Stimulated activated CD8-positive, alpha-beta memory T cell treated with anti-CD3 and anti-CD28 coated beads, Interleukin-2, amount 100 ng/mL, for 1 hour (primary cell): ENCODE measurements around the gene PCDH15.

Experiments
- DNase-seq, 2 donors: peaks; one replicate each; pipeline ENCODE4 v3.0.0-alpha.2; 2020; ENCODE audit warnings: low read depth in 2 of 2

The PCDH15 gene

DNA sequence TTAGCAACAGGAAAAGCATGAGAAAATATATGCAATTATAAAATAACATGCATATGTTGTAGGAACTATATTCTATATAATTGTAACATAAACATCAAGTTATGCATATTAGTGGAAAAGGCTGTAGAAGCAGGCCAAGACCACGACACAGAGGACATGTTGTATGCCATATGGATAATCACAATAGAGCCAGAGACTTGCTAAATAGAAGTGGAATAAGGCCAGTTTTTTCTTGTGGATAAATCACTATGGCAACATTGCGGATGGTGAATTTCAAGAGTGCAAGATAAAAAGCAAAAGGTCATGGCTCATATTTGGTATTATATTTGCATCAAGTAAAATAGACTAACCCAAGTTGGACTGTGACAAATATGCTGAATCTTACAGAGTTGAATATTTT lies 93.0 kb downstream of the PCDH15 start:
- DNase-seq: no peak

DNA sequence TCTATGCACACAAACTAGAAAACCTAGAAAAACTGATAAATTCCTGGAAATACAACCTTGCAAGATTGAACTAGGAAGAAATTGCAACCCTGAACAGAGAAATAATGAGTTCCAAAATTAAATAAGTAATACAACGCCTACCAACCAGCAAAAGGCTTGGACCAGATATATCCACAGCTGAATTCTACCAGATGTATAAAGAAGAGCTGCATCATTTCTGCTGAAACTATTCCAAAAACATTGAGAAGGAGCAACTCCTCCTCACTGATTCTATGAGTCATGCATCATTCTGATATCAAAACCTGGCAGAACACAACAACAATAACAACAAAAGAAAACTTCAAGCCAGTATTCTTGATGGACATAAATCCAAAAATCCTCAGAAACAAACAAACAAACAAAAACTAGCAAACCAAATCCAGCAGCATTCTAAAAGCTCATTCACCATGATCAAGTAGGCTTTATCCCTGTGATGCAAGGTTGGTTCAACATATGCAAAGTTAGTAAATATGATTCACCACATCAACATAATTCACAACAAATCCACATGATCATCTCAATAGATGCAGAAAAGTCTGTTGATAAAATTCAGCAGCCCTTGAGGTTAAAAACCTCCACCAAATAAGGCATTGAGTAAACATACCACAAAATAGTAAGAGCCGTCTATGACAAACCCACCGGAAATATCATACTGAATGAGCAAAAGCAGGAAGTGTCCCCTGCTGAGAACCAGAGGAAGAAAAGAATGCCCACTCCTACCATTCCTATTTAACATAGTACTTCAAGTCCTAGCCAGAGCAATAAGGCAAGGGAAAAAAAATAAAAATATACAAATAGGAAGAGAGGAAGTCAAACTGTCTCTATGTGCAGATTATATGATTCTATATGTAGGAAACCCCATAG lies 98.2 kb downstream of the PCDH15 start:
- no peak for DNase-seq

DNA sequence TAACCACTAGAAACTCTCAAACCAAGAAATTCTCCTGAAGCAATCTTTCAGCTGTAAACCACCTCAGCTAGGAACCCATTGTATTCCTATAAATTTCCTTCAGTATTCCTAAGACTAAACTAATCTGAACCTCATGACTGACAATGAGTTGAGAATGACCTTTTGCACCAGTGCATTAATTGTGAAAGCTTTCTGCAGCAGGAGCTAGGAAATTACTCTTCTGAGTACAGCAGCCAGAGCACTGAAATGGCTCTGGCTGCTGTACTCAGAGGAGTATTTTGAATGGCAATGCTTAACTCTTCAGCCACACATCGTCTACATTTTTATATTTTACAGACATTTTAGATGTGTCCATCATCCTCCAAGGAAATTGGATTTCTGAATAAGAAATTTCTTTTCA lies 109.7 kb downstream of the PCDH15 start:
- no peak for DNase-seq

DNA sequence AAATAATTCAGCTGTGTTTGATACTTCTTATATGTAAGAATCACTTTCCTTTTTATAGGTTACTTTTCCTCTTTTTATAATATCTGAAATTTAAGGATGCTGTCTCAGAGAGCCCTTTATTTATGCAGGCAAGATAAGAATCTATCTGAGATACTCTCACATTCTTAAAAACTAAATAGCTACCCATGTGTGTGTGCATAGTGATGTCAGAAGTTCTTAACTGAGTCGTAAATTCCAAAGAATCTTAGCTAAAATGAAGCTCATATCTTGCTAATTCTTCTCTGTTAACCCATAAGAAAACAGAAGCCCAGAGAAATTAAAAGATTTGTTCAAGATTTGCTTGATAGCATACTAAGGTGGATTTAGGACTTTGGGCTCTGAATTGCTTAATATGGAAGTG lies 118.5 kb downstream of the PCDH15 start:
- no peak for DNase-seq

DNA sequence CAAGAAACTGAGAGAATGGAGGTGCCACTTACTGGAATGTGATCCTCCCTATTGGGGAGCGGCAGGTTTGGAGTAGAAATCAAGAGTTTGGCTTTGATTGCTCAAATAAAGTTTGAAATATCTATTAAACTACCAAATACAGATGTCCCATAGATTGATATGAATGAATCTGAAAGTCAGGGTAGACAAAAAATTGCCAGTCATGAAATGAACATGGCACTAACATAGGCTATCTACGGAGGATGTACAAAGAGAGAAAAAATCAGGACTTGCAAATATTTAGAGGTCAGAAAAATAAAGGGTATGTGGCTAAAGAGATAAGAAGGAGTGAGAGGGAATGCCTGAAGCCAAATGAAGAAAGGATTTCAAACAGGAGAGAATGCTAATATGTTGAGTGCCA lies 119.9 kb downstream of the PCDH15 start:
- no peak for DNase-seq

DNA sequence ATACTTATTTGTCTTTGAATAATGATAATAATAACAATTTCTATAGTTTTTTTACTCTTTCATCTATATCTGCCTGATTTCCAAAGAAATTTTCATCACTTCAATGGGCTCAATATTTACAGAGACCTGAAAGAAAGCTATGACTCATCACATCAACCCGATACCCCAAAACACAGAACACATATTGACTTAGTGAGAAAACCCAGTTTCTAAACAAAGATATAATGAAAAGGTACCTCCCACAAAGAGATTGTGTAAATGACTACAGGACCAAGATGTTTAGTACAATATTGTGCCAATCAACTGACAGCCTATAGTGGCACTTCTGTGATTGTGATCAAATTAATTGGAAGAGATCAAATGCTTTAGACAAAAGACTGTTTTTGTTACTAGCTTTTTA lies 133.9 kb downstream of the PCDH15 start:
- DNase-seq: no peak

DNA sequence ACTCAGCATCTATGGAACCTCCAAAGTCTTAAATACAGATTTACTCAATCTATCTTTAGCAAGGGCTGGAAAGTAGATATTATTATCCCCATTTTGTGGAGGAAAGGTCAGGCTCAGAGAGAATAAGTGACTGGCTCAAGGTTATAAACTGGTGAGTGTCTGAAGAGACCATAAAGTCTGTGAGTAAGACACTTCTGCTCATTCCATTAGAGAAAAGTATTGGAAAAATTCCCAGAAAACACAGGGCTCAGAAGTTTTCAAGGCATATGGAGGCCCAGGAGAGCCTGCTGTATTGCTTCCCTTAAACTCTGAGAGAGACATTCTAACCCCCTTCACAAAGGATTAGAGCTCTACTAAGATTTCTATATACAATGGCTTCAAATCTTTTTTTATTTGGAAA lies 134.8 kb downstream of the PCDH15 start:
- no peak for DNase-seq

DNA sequence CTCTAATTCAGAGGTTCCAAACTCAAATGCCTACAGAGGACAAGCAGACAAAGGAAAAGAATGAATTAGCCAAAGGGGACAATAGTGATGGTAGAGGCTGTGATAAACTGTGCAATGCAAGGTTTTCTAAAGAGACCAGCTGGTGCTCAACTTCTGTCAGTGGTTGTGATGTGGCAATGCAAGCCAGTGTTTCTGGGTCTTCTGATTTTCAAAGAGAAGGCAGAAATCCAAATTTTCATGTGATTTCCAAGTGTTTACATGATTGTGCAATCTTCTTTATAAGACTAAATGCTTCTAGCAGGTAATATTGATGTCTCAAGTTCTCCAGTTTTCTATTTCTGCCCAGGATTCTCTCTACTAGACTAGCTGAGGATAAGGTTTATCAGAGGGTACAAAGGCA lies 135.9 kb downstream of the PCDH15 start:
- no peak for DNase-seq

DNA sequence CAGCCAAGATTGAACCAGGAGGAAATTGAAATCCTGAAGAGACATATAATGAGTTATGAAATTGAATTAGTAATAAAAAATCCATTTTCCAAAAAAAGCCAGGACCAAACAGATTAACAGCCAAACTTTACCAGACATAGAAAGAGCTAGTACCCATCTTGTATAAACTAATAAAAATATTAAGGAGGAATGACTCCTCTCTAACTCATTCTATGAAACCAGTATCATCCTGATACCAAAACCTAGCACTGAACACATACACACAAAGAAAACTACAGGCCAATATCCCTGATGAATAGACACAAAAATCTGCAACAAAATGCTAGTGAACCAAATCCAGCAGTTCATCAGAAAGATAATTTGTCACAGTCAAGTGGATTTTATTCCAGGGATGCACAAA lies 140.6 kb downstream of the PCDH15 start:
- no peak for DNase-seq

DNA sequence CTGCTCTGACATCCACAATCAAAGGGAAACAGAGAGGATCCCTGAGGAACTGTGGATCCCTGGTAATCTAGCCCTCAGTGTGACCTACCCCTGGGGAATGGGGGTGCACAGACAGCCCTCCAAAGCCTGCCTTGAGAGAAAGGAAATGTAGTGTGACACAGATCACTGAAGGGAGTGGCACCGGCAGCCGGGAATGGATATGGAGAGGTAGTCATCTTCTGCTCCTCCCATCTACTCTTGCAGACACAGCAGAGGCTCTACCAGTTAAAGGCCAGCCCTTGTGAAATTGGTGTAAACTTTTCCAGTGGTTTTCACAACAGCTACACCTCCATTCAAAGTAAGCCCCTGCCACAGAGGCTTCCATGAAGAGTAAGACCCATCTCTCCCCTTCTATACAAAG lies 144.4 kb downstream of the PCDH15 start:
- no peak for DNase-seq

DNA sequence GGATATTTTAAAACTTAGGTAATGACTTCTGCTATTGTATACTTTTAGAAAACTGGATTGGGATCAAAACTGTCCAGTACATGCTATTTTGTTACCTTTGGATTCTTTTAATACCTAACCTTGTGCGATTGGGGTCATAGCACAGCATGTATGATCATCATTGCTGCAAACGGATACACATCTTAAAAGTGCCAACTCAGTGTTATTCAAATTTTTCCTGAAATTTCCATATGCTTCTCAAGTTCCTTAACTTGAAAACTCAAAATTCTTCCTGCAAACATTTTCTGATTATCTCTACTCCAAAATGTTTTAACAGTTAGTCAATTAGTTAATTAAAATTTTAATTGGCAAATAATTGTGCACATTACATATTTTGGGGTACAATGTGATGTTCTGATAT lies 147.5 kb downstream of the PCDH15 start:
- DNase-seq: no peak

DNA sequence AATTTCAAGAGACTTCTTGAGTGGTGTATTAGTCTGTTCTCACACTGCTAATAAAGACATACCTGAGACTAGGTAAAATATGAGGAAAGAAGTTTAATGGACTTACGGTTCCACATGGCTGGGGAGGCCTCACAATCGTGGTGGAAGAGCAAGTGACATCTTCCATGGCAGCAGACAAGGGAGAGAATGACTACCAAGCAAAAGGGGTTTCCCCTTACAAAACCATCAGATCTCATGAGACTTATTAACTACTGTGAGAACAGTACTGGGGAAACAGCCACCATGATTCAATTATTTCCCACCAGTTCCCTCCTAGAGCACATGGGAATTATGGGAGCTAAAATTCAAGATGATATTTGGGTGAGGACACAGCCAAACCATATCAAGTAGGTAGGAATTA lies 150.5 kb downstream of the PCDH15 start:
- no peak for DNase-seq

DNA sequence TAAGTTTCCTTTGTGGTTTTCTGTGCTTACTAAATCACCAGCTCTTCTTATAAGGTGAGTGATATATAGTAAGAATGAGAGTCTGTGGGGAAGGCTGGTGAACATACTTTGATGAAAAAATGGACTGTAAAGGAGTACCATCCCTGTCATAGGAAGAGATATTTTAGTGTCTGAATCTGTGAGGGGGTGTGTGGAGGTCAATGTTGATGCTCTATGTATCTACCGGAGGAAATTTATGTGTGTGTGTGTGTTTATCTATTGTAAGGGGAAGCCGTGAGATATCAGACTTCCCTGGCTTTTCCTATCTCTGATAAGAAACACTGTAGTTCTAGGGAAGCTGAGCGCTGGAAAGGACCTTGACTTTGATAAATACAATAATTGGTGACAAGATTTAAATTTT lies 179.0 kb downstream of the PCDH15 start:
- no peak for DNase-seq

DNA sequence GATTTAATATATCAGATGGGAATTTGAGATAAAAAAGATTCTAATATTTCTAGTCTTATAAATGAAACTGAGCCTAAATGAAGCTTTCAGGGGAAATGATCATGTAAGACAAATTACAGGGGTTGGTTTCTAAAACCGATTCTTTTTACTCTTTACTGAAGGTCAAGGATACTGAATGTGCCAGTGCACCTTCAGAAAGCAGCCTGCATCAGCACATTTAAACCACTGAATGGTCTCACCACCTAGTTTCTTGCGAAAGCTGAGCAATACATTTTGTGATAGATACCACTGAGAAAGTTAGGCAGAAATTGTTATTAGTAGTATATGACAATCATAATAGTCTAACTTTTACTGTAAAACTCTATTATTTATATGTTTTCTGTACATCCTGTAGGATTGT lies 180.7 kb downstream of the PCDH15 start:
- DNase-seq: no peak

DNA sequence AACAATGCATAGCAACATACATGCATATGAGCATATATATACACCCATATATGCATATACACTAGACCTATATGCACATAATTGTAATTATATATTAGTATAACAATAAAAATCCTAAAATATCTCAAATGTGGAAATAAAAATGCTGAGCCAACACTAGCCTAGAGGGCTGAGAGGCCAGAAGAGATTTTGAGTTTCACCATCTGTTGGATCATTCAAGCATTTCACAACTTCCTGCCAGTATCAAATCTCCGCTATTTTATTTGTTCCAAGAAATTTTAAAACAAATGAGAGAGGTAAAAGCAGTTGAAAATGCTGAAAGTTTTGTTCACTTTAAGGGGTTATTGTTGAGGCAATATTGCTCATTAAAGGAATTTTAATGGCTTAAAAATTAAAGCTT lies 187.0 kb downstream of the PCDH15 start:
- no peak for DNase-seq

DNA sequence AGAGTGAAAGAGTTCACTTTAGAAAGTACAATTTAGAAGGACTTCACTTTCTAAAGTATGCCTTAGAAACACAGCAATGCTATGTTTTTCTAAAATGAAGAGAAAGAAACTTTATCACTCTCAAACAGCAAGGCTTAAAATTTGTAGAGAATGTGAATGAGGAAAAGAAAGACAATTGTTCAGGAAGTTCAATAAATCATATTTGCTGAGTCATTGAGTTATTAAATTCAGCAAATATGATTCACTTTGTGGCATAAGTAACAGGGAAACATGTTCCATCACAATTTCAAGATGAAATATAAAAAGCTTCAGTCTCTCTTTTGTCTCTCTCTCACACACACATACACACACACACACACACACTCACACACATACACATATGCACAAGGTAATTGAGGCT lies 187.9 kb downstream of the PCDH15 start:
- DNase-seq: no peak

DNA sequence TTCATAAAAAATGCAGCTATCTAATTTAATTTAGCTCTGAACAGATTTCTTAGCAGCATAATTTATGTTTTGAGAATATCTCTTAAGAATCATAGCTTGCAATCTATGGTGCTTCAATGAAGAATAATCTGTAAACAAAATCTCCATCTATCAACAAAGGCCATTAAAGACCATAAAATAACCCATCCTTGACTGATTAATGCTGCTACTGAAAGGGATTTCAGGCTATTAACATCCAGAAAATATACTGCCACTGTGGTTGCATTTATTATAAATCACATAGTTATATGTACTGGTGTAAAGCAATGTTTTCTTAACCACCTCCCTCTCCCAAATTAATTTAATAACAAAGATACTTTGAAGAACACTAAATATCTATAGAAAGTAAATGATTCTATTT lies 191.6 kb downstream of the PCDH15 start:
- DNase-seq: no peak

DNA sequence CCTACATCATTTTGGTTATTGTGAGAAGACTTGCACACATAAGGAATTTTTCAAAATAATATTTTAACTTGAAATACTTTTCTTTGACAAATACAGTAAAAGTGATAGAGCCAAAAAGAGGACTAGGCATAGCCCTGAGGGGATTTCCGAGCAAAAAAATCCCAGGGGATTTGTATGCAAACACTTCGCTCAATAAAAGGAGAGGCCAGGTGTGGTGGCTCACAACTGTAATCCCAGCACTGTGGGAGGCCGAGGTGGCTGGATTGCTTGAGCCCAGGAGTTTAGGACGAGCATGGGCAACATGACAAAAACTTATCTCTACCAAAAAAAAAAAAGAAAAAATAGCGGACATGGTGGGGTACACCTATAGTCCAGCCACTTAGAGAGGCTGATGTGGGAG lies 193.0 kb downstream of the PCDH15 start:
- no peak for DNase-seq

DNA sequence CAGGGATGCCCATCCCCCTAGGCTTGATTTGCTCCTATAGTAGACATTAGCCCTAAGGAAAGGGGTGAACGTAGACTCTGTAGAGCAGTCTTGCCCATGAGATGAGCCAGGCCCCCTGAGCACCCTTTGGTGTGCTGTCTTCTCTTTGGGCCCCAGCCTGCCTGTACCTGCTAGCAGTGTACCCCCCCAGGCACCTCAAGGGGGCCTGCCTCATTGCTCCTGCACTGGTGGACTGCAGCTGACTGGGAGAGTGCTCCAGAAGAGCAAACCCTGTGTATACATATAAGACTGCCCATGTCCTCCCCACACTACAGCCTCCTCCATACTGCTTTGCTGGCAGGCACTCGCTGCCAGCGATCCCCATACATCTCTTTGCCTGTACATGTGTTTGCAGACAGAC lies 206.7 kb downstream of the PCDH15 start:
- no peak for DNase-seq

DNA sequence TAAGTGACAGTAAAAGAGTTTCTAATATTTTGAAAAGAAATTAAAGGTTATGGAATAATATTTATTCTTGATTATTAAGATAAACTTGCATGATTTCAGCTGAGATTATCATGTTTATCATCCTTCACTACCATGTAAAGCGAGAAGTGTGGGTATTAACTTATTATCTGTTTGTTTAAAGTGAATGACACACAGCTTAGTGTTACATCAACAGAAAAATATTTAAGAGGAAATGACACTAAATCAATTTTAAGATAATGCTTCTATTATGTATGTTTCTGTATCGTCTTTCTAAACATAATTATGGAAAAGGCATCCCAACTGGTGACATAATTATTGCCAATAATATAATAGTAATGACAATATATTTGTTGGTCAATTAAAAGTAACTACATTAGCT lies 213.1 kb downstream of the PCDH15 start:
- no peak for DNase-seq

DNA sequence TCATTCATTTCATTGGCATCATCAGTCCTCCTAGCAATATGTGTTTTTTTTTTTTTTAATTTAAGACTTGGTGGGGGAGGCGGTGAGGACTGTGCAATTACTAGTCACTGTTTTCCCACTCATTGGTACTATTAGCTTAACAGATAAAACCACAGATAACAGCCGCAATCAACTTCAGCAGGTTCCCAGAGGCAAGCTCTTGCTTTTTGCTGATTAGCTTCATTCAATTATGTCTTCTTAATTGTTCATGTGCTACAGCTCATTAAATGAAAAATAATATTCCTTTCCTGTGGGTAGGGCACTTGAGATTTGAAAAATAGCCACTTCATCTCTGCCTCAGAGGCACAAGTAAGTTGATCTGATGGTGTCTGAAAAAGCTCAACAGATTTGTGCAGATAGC lies 215.5 kb downstream of the PCDH15 start:
- DNase-seq: no peak

DNA sequence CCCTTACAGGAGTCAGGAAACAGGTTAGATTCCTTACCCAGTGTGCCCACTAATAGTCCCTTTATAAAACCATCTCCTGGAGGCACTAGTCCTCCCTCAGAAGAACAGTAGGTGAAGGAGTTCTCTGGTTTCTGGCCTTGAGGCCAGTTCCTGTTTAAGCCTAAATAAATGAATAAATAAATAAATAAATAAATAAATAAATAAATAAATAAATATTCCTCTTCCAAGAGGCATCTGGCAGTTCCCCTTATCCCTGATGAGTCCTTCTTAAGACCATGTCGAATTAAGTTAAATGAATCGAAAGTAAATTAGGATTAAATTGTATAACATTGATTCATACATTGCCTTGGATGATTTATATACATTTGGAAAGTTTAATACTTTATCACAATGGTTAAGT lies 223.3 kb downstream of the PCDH15 start:
- DNase-seq: no peak

DNA sequence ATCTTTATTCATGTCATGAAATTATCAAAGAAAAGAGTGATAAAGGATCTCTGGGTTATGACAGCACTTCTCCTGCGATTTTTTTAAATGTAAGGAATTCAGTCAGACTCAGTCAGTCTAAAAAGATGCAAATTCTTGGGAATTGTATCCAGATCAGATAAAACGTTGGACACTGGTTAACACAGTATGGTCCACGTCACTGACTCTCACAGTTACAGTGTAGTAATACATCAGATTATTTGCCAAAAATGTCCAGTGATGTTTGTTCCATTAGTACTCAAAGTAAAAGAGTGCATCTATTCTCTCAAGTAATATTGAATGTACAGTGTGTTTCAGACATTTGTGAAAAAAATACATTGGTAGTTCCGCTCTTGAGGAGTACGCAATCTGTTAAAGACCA lies 224.5 kb downstream of the PCDH15 start:
- no peak for DNase-seq

DNA sequence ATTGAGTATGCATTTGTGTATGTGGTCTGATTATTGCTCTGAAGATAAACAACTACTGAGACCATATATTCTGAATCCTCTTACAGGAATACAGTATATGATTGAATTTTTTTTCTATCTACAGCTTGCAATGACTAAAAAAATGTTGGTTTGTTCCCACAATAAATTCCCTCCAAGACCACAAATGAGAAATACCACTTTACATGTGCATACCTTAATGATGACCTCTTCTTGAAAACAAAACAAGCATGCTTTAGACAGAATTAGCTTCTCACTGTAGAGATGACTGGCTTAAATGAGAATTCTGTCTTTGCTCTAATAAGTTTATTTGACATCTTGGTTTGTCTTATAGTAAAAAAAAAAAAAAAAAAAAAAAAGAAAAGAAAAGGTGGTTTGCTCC lies 241.5 kb downstream of the PCDH15 start:
- DNase-seq: no peak
